ENCODE measurements around the gene AP4S1.
A peak's percentile ranks its signal among the peaks of the same experiment; 100 is the strongest.
"Not testable (repeated sequence)": the region's sequence is repeated elsewhere in the genome, so short reads cannot be mapped to it uniquely, and the experiment has no call there.

Gene AP4S1

GRCh38 chr14:31025367-31026076 lies at the start of gene AP4S1:
AP4S1 (plus strand) TSS chr14:31025649; CDS start chr14:31066197, 40,548 bp downstream.
- H3K9ac ChIP-seq = peak within 1 kb of the TSS; percentile 99
- H4K20me1 ChIP-seq = peaks cover 49% of the 10 kb centered on the region
- TF ChIP-seq Cebpa-rat (IDR thresholded peaks at IDR 0.05) = no peak
- H3K4me3 ChIP-seq = peak within 1 kb of the TSS; percentile 99
- H3K27me3 ChIP-seq = no peaks in the 10 kb centered on the region
- peaks cover 15% of the 10 kb centered on the region for H3K4me1 ChIP-seq
- peak within 1 kb of the TSS; percentile 98 for H3K27ac ChIP-seq
- no peaks in the 10 kb centered on the region for H3K9me3 ChIP-seq
- H3K36me3 ChIP-seq = peaks cover 21% of the 10 kb centered on the region
- peak within 1 kb of the TSS; percentile 87 for H3K4me2 ChIP-seq

DNA sequence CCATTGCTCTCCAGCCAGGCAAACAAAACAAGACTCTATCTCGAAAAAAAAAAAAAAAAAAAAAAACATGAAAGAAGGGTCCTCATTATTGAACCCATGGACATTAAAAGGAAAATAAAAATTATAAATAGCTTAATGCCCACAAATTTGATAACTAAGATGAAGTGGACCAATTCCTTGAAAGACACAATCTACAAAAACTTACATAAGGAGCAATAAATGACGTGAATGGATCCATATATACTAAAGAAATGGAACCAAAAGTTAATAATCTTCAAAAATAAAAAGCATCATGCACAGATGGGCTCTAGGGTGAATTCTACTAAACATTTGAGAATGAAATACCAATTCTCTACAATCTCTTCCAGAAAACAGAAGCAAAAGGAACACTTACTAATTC lies 47.7 kb upstream of the AP4S1 start:
- Histone ChIP-seq H3K4me2 (no peak overlapping the region), H4K20me1 (peaks cover 100% of the 10 kb centered on the region), H3K9me3 (peaks cover 13% of the 10 kb centered on the region), H3K27me3 (no peaks in the 10 kb centered on the region), H3K9ac (no peak overlapping the region), H3K4me1 (peaks cover 19% of the 10 kb centered on the region), H3K27ac (no peak overlapping the region), H3K4me3 (no peak overlapping the region), H3K36me3 (peaks cover 2% of the 10 kb centered on the region; the same call in 1 of the 2 replicates)
- TF ChIP-seq Cebpa-rat (IDR thresholded peaks at IDR 0.05) = no peak

- not testable (repeated sequence) for H3K36me3 ChIP-seq, H3K4me3 ChIP-seq, H3K4me2 ChIP-seq, H3K9ac ChIP-seq, H3K9me3 ChIP-seq, H3K27me3 ChIP-seq, H3K27ac ChIP-seq
- Histone ChIP-seq H4K20me1 (peaks cover 98% of the 10 kb centered on the region), H3K4me1 (peaks cover 26% of the 10 kb centered on the region)
Measured at GRCh38 chr14:30980106-30980704, 45.2 kb upstream of the AP4S1 start.

GRCh38 chr14:30980980-30981379 lies 44.5 kb upstream of the AP4S1 start:
- Histone ChIP-seq H3K27me3 (no peaks in the 10 kb centered on the region), H3K27ac (no peak overlapping the region), H3K9me3 (0 out of 2 replicates have a peak, but pooled peaks cover 3% of the 10 kb centered on the region), H3K36me3 (peaks cover 6% of the 10 kb centered on the region; the same call in 1 of the 2 replicates), H3K4me2 (no peak overlapping the region), H4K20me1 (peaks cover 98% of the 10 kb centered on the region), H3K4me1 (peaks cover 26% of the 10 kb centered on the region), H3K9ac (no peak overlapping the region), H3K4me3 (no peak overlapping the region)
- TF ChIP-seq Cebpa-rat (IDR thresholded peaks at IDR 0.05) = no peak

DNA sequence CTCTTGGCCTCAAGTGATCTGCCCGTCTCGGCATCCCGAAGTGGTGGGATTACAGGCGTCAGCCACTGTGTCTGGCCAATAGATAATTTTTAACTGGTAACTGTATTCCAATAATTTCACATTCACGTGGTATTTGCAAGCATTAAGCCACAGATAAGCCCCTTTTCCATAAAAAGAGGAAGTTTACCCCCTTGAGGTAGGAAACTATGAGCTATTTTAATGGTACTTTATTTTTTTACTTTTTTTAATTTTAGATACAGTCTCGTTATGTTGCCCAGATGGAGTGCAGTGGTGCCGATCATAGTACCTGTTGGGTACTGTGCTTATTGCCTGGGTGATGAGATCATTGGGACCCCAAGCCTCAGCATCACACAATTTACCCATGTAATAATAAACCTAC lies 42.9 kb upstream of the AP4S1 start:
- Histone ChIP-seq H3K9ac (no peak overlapping the region), H3K27ac (no peak overlapping the region), H3K27me3 (no peaks in the 10 kb centered on the region), H3K4me2 (peak overlapping the region; percentile 67), H3K9me3 (no peaks in the 10 kb centered on the region), H4K20me1 (peaks cover 98% of the 10 kb centered on the region), H3K4me3 (no peak overlapping the region), H3K36me3 (0 out of 2 replicates have a peak, but pooled peaks cover 6% of the 10 kb centered on the region), H3K4me1 (peaks cover 26% of the 10 kb centered on the region)
- TF ChIP-seq Cebpa-rat (IDR thresholded peaks at IDR 0.05) = no peak

DNA sequence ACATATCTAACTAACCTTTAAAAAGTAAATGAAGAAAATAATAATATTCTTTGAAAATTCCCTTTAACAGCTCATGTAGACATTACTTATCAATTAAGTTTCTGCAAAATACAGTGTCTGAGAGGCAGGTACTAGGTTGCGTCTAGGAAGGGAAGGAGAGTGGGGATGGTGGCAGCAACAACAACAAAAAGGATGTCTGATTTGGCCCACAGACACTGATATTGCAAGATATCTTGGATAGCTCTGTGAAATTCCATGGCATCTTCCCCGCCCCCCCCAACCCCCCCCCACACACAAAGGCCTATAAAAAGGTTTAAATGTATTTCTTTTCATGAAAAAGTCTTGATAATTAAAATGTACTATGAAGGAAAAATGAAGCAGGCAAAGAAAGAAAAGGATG lies 41.6 kb upstream of the AP4S1 start:
- Histone ChIP-seq H3K27me3 (no peaks in the 10 kb centered on the region), H3K4me2 (no peak overlapping the region)

GRCh38 chr14:30985796-30986195 lies 39.7 kb upstream of the AP4S1 start:
- no peak for TF ChIP-seq Cebpa-rat (IDR thresholded peaks at IDR 0.05)
- Histone ChIP-seq H3K36me3 (0 out of 2 replicates have a peak, but pooled peaks cover 9% of the 10 kb centered on the region), H3K4me2 (no peak overlapping the region), H3K4me3 (no peak overlapping the region), H3K27me3 (no peaks in the 10 kb centered on the region), H3K4me1 (peaks cover 28% of the 10 kb centered on the region), H3K9me3 (no peaks in the 10 kb centered on the region), H3K9ac (no peak overlapping the region), H3K27ac (no peak overlapping the region), H4K20me1 (peaks cover 98% of the 10 kb centered on the region)

More for the DNA sequence above, 41.6 kb upstream of the AP4S1 start:
- H4K20me1 ChIP-seq = peaks cover 98% of the 10 kb centered on the region
- H3K27ac ChIP-seq = no peak overlapping the region
- H3K4me3 ChIP-seq = no peak overlapping the region
- peaks cover 26% of the 10 kb centered on the region for H3K4me1 ChIP-seq
- 0 out of 2 replicates have a peak, but pooled peaks cover 6% of the 10 kb centered on the region for H3K36me3 ChIP-seq
- no peak for TF ChIP-seq Cebpa-rat (IDR thresholded peaks at IDR 0.05)
- H3K9me3 ChIP-seq = no peaks in the 10 kb centered on the region
- H3K9ac ChIP-seq = no peak overlapping the region

- no peak for TF ChIP-seq Cebpa-rat (IDR thresholded peaks at IDR 0.05)
Measured at GRCh38 chr14:30988509-30988908, 36.9 kb upstream of the AP4S1 start.

DNA sequence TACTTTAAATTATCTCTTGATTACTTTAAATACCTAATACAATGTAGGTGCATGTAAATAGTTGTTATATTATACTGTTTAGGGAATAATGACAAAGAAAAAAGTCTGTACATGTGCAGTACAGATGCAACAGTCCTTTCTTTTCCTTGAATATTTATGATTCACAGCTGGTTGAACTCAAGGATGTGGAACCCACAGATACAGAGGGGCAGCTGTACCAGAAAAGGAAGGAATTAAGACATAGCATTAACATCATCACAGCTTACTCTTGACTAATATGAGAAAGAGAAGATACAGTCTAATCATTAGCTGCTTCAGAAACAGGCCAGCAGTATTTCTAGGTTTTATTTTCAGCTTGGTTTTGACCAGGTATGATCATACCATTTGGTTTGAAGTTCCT lies 34.7 kb upstream of the AP4S1 start:
- Histone ChIP-seq H3K4me1 (peaks cover 26% of the 10 kb centered on the region), H3K36me3 (peaks cover 15% of the 10 kb centered on the region), H3K4me2 (peak overlapping the region; percentile 53; the same call in 1 of the 2 replicates), H3K27ac (no peak overlapping the region), H3K4me3 (no peak overlapping the region), H3K27me3 (no peaks in the 10 kb centered on the region), H3K9me3 (no peaks in the 10 kb centered on the region), H3K9ac (no peak overlapping the region), H4K20me1 (peaks cover 99% of the 10 kb centered on the region)
- no peak for TF ChIP-seq Cebpa-rat (IDR thresholded peaks at IDR 0.05)

More at GRCh38 chr14:30988509-30988908, 36.9 kb upstream of the AP4S1 start:
- Histone ChIP-seq H3K4me2 (no peak overlapping the region), H3K27me3 (no peaks in the 10 kb centered on the region), H3K36me3 (peaks cover 14% of the 10 kb centered on the region; the same call in 1 of the 2 replicates), H3K27ac (no peak overlapping the region), H3K4me3 (no peak overlapping the region), H3K9ac (no peak overlapping the region), H3K9me3 (no peaks in the 10 kb centered on the region), H3K4me1 (peaks cover 23% of the 10 kb centered on the region), H4K20me1 (peaks cover 98% of the 10 kb centered on the region)

GRCh38 chr14:30991408-30991807 lies 34.0 kb upstream of the AP4S1 start:
- peak overlapping the region; percentile 53 for H3K4me2 ChIP-seq
- H3K36me3 ChIP-seq = peaks cover 15% of the 10 kb centered on the region
- no peaks in the 10 kb centered on the region for H3K27me3 ChIP-seq
- H4K20me1 ChIP-seq = peaks cover 99% of the 10 kb centered on the region
- H3K9ac ChIP-seq = no peak overlapping the region
- H3K4me3 ChIP-seq = no peak overlapping the region
- TF ChIP-seq Cebpa-rat (IDR thresholded peaks at IDR 0.05) = no peak
- peaks cover 32% of the 10 kb centered on the region for H3K4me1 ChIP-seq
- no peak overlapping the region for H3K27ac ChIP-seq
- H3K9me3 ChIP-seq = no peaks in the 10 kb centered on the region

Measured in BLaER1 (cell line).